Measurements from ENCODE around the gene NFIB.

NFIB gene

DNA sequence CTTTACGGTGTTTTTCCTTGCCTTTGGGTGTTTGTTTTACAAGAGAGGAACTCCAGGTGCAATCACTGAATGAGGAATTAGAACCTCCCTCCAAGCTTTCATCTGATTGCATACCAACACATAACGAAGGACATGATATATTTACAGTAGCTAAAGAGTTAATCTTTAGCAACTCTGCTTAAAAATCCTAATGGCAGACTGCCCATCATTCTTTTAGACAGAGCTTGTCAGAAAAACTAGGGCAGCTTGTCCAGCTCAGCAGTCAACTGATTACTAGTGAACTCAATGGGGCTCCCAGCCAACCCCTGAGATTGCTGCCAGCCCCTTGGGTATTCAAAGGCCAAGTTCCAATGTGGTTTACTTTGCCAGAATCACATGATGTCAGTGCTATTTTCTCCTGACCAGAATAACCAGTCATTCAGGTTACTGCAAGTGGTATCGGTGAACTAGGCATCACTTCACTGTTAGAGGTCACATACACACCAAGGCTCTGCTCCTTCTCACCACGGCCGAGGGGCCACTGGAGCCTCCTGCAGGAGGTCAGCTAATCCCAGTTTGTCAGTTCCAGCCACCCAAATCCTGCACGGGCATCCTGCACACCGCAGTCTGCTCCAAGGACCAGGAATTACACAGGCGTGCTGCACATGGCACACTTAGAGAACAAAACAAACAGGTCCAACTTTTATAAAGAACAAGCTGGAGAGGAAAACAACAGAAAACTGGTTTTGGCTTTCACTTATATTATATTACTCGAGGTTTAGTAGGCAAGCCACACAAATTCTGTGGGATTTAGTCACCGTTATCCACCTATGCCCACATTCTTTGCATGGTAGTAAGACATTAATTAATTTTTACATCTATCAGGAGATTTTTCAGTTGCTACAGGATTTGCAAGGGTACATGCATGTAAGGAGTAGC is 62.5 kb downstream of the NFIB start:
- H3K4me1 Mint-ChIP-seq, result peaks cover 28% of the 10 kb centered on the region

DNA sequence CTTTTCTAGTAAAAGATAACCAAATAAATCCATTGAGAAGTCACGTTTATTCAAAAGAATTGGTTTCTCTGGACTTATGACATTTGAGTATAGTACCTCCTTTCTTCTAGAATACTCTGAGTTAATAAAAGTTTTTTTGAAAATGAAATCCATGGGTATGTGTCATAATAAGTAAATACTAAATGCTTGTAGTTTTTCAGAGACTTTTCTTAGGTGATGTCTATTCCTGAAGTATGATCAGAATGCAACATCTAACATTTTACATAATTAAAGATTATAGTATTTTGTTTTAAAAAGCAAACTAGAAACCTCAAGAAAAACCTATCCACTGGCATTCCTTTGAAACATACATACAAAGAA is 63.2 kb downstream of the NFIB start:
- H3K4me3 Mint-ChIP-seq, result no peak overlapping the region

More for the DNA sequence above, 62.5 kb downstream of the NFIB start:
- Mint-ChIP-seq H3K27me3 (ENCODE audit: low read depth, poor library complexity) (no peaks in the 10 kb centered on the region), H3K4me3 (no peak overlapping the region), H3K27ac (no peak overlapping the region), H3K9me3 (no peaks in the 10 kb centered on the region), H3K36me3 (ENCODE audit: low read depth) (no peaks in the 10 kb centered on the region)
- no peak for DNase-seq
- no peak for TF ChIP-seq CTCF (IDR thresholded peaks at IDR 0.05)

DNA sequence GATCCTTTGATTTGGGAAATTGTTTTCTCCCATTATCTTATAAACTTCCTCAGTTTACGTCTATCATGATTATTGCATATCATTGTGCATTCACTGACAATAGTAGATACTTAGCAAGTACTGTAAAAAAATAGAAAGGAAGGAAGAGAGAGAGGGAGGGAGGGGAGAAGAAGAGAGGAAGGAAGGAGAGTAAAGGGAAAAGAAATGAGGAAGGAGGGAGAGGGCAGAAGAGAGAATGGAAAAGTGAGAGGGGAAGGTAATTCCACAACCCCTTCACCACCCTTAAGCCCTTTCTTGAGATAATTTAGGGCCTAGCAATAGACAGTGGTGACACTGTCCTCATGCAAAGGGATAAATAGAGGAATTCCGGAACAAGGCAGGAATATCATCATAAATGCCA is 64.4 kb downstream of the NFIB start:
- H3K36me3 Mint-ChIP-seq (ENCODE audit: low read depth), result no peaks in the 10 kb centered on the region
- H3K9me3 Mint-ChIP-seq, result no peaks in the 10 kb centered on the region
- H3K4me1 Mint-ChIP-seq, result peaks cover 24% of the 10 kb centered on the region
- TF ChIP-seq CTCF (IDR thresholded peaks at IDR 0.05), result no peak
- peaks cover 2% of the 10 kb centered on the region for H3K27me3 Mint-ChIP-seq (ENCODE audit: low read depth, poor library complexity)
- DNase-seq, result no peak
- no peak overlapping the region for H3K4me3 Mint-ChIP-seq
- no peak overlapping the region for H3K27ac Mint-ChIP-seq

More for the DNA sequence above, 63.2 kb downstream of the NFIB start:
- H3K4me1 Mint-ChIP-seq, result peaks cover 24% of the 10 kb centered on the region
- no peak for TF ChIP-seq CTCF (IDR thresholded peaks at IDR 0.05)
- no peaks in the 10 kb centered on the region for H3K36me3 Mint-ChIP-seq (ENCODE audit: low read depth)
- no peak for DNase-seq
- no peaks in the 10 kb centered on the region for H3K27me3 Mint-ChIP-seq (ENCODE audit: low read depth, poor library complexity)
- no peak overlapping the region for H3K27ac Mint-ChIP-seq
- H3K9me3 Mint-ChIP-seq, result no peaks in the 10 kb centered on the region

GRCh38 chr9:14248149-14248548 is 65.8 kb downstream of the NFIB start:
- no peak overlapping the region for H3K27ac Mint-ChIP-seq
- H3K4me1 Mint-ChIP-seq, result peaks cover 30% of the 10 kb centered on the region

GRCh38 chr9:14247577-14247976 is 66.4 kb downstream of the NFIB start:
- Mint-ChIP-seq H3K27me3 (ENCODE audit: low read depth, poor library complexity) (peaks cover 2% of the 10 kb centered on the region), H3K4me3 (no peak overlapping the region), H3K4me1 (peaks cover 36% of the 10 kb centered on the region), H3K9me3 (no peaks in the 10 kb centered on the region), H3K36me3 (ENCODE audit: low read depth) (no peaks in the 10 kb centered on the region), H3K27ac (no peak overlapping the region)
- no peak for DNase-seq
- TF ChIP-seq CTCF (IDR thresholded peaks at IDR 0.05), result no peak

More at GRCh38 chr9:14248149-14248548, 65.8 kb downstream of the NFIB start:
- DNase-seq, result no peak
- H3K36me3 Mint-ChIP-seq (ENCODE audit: low read depth), result no peaks in the 10 kb centered on the region
- no peak overlapping the region for H3K4me3 Mint-ChIP-seq
- H3K27me3 Mint-ChIP-seq (ENCODE audit: low read depth, poor library complexity), result peaks cover 2% of the 10 kb centered on the region
- no peaks in the 10 kb centered on the region for H3K9me3 Mint-ChIP-seq
- TF ChIP-seq CTCF (IDR thresholded peaks at IDR 0.05), result no peak

GRCh38 chr9:14246951-14247350 is 67.0 kb downstream of the NFIB start:
- peaks cover 2% of the 10 kb centered on the region for H3K27me3 Mint-ChIP-seq (ENCODE audit: low read depth, poor library complexity)
- no peaks in the 10 kb centered on the region for H3K36me3 Mint-ChIP-seq (ENCODE audit: low read depth)
- H3K4me1 Mint-ChIP-seq, result peaks cover 38% of the 10 kb centered on the region
- H3K9me3 Mint-ChIP-seq, result no peaks in the 10 kb centered on the region
- no peak overlapping the region for H3K4me3 Mint-ChIP-seq
- no peak overlapping the region for H3K27ac Mint-ChIP-seq
- TF ChIP-seq CTCF (IDR thresholded peaks at IDR 0.05), result no peak
- no peak for DNase-seq
